PC-3 (cell line): Measurements from ENCODE around the gene DUS3L. TPM values are rescaled to one million over a fixed set of nuclear protein-coding genes. Genes with fewer than 3 reads are reported as not detected.

Source experiments
- ATAC-seq: fragments of 200-7000 bp; cut with Tn5 transposase; 2 replicates; pipeline ENCODE4 v1.9.1; 2020; ENCODE audit warnings: mild to moderate bottlenecking, moderate library complexity
- BruUV-seq: library from RNA; stranded (reverse); fragments of 400-500 nt; replicated peaks from 2 replicates; lab custom pipeline; 2021; lab: Mats Ljungman, UMichigan
- CTCF ChIA-PET: fragments of 300-600 bp; sonication (Branson Sonifier 250); formaldehyde crosslinking; loops from one replicate; lab custom pipeline; 2022; ENCODE audit warnings: antibody characterized with exemption; lab: Charles Lee
- POLR2A ChIA-PET: fragments of 300-600 bp; sonication (Branson Sonifier 250); formaldehyde crosslinking; loops from one replicate; lab custom pipeline; 2022; ENCODE audit warnings: antibody characterized with exemption; ENCODE audit not compliant: unreplicated experiment; lab: Charles Lee
- DNase-seq: peaks from one replicate; pipeline ENCODE4 v3.0.0-alpha.2; 2015
- H2AFZ ChIP-seq: fragments of 300-600 bp; sonication (generic); 2 replicates; pipeline ENCODE4 v1.6.0; 2016; ENCODE audit warnings: antibody characterized with exemption, low read length
- H3F3A ChIP-seq: fragments of 300-600 bp; sonication (generic); one replicate; pipeline ENCODE4 v1.6.0; 2017; ENCODE audit warnings: antibody characterized with exemption, low read length, control low read depth, mild to moderate bottlenecking; ENCODE audit not compliant: unreplicated experiment
- H3K27ac ChIP-seq: fragments of 300-600 bp; sonication (generic); 2 replicates; pipeline ENCODE4 v1.5.1; 2016; ENCODE audit warnings: mild to moderate bottlenecking, low read length
- H3K27me3 ChIP-seq: fragments of 300-600 bp; sonication (generic); 2 replicates; pipeline ENCODE4 v1.6.1; 2016; ENCODE audit warnings: low read length, mixed read lengths
- H3K36me3 ChIP-seq: fragments of 300-600 bp; sonication (generic); 2 replicates; pipeline ENCODE4 v1.6.1; 2016; ENCODE audit warnings: low read depth, mixed run types, low read length, mixed read lengths
- H3K4me1 ChIP-seq: fragments of 300-600 bp; sonication (generic); 2 replicates; pipeline ENCODE4 v1.5.1; 2016; ENCODE audit warnings: low read length; ENCODE audit not compliant: insufficient read depth
- H3K4me2 ChIP-seq: fragments of 300-600 bp; sonication (generic); 2 replicates; pipeline ENCODE4 v1.6.0; 2016; ENCODE audit warnings: low read length
- H3K4me3 ChIP-seq: fragments of 300-600 bp; sonication (generic); 2 replicates; pipeline ENCODE4 v1.5.1; 2016; ENCODE audit warnings: mild to moderate bottlenecking, low read length, mixed read lengths
- H3K79me2 ChIP-seq: fragments of 300-600 bp; sonication (generic); 2 replicates; pipeline ENCODE4 v1.6.1; 2017; ENCODE audit warnings: low read length, mixed read lengths
- H3K9ac ChIP-seq: fragments of 300-600 bp; sonication (generic); 2 replicates; pipeline ENCODE4 v1.6.0; 2016; ENCODE audit warnings: mild to moderate bottlenecking, low read length
- H3K9me2 ChIP-seq: fragments of 300-600 bp; sonication (generic); replicated peaks from 2 replicates; pipeline ENCODE4 v1.6.1; 2016; ENCODE audit warnings: mixed run types, low read length, mixed read lengths
- H3K9me3 ChIP-seq: fragments of 300-600 bp; sonication (generic); 2 replicates; pipeline ENCODE4 v1.6.1; 2016; ENCODE audit warnings: low read length, mixed read lengths
- H4K20me1 ChIP-seq: fragments of 300-600 bp; sonication (generic); 2 replicates; pipeline ENCODE4 v1.6.1; 2016; ENCODE audit warnings: low read length, mixed read lengths
- EZH2 ChIP-seq: fragments of 300-600 bp; sonication (generic); IDR thresholded peaks from one replicate; pipeline ENCODE4 v1.6.1; 2017; ENCODE audit warnings: antibody characterized with exemption, mild to moderate bottlenecking, low read length; ENCODE audit not compliant: unreplicated experiment
- EZH2phosphoT487 ChIP-seq: fragments of 300-600 bp; sonication (generic); IDR thresholded peaks from 2 replicates; pipeline ENCODE4 v1.6.1; 2018; ENCODE audit warnings: mild to moderate bottlenecking, antibody characterized with exemption, low read length, borderline replicate concordance
- intact Hi-C: fragments of 100-400 bp; cut with micrococcal nuclease; formaldehyde crosslinking; loops from 2 replicates; pipeline ENCODE4 v1.9.0; 2023
- total RNA-seq: library from RNA; depleted of rRNA; stranded (reverse); fragments of >200 nt; gene quantifications from 2 replicates; pipeline ENCODE4 v1.2.3, GENCODE V29; 2014
- TF ChIP-seq, protein P1 (sequence below): fragments of 300-600 bp; sonication (generic); conservative IDR thresholded peaks from 2 replicates; pipeline ENCODE4 v1.5.1; 2017; ENCODE audit warnings: antibody characterized with exemption, low read depth, mild to moderate bottlenecking, low read length

Gene DUS3L
- total RNA-seq, 1 experiment from 2014 or later = 118 TPM

DNA sequence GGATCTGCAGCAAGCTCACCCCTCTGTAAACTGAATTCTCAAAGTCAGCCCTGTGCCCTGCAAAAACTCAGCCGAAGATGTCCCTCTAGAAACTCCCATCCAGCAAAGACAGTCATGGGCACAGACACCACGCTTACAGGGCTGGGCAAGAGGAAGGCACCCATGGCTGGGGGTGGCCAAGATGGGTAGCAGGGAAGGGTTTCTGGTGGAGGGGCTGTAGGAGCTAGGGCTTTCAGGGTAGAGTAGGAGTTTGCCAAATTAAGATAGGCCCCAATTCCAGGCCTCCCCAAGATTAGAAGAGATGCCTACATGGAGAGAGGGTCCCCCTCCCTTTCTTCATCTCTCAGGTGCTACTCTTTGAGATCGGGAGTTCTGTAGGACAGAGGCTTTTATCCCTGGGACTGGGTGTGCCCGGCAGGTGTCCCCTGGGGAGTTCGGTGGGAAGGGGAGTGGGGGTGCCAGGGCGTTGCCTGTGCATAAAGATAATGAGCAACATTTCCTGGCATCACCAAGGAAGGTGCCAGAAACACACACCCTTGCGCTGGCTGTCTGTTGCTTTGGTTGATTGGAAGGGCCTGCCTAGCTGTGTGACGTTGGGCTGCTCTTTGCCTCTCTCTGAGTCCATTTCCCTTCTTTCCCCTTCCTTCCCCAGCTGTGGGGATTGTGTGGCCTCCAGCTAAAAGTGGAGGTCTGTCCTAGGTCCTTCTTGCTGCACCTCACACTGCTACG is 23.3 kb upstream of the DUS3L start:
- no peaks in the 10 kb centered on the region for H3K79me2 ChIP-seq
- no peaks in the 10 kb centered on the region for H3K27me3 ChIP-seq
- TF ChIP-seq EZH2phosphoT487 (no peak), EZH2 (no peak)
- TF ChIP-seq, protein P1, sequence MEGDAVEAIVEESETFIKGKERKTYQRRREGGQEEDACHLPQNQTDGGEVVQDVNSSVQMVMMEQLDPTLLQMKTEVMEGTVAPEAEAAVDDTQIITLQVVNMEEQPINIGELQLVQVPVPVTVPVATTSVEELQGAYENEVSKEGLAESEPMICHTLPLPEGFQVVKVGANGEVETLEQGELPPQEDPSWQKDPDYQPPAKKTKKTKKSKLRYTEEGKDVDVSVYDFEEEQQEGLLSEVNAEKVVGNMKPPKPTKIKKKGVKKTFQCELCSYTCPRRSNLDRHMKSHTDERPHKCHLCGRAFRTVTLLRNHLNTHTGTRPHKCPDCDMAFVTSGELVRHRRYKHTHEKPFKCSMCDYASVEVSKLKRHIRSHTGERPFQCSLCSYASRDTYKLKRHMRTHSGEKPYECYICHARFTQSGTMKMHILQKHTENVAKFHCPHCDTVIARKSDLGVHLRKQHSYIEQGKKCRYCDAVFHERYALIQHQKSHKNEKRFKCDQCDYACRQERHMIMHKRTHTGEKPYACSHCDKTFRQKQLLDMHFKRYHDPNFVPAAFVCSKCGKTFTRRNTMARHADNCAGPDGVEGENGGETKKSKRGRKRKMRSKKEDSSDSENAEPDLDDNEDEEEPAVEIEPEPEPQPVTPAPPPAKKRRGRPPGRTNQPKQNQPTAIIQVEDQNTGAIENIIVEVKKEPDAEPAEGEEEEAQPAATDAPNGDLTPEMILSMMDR = no peak
- ChIA-PET POLR2A (no interaction called here), CTCF (no interaction called here)
- H2AFZ ChIP-seq = no peak overlapping the region
- H3K9me3 ChIP-seq = no peaks in the 10 kb centered on the region
- H3K9me2 ChIP-seq = no peaks in the 10 kb centered on the region
- no peak overlapping the region for H3K4me3 ChIP-seq
- BruUV-seq = no TSS peak
- ATAC-seq = no peak
- no peak overlapping the region for H3K9ac ChIP-seq
- H3F3A ChIP-seq = no peaks in the 10 kb centered on the region
- no peak overlapping the region for H3K27ac ChIP-seq
- no peaks in the 10 kb centered on the region for H4K20me1 ChIP-seq
- H3K36me3 ChIP-seq = no peaks in the 10 kb centered on the region
- no peaks in the 10 kb centered on the region for H3K4me1 ChIP-seq
- no peak overlapping the region for H3K4me2 ChIP-seq
- no peak for DNase-seq
- intact Hi-C loops = no loop called here

- Histone ChIP-seq H2AFZ (no peak overlapping the region), H3K4me1 (no peaks in the 10 kb centered on the region), H3K36me3 (no peaks in the 10 kb centered on the region), H3K27ac (no peak overlapping the region), H3K27me3 (no peaks in the 10 kb centered on the region), H3K4me3 (no peak overlapping the region), H3K79me2 (no peaks in the 10 kb centered on the region), H3K9me2 (no peaks in the 10 kb centered on the region), H3K9me3 (no peaks in the 10 kb centered on the region), H3K9ac (no peak overlapping the region), H3F3A (no peaks in the 10 kb centered on the region), H3K4me2 (no peak overlapping the region), H4K20me1 (no peaks in the 10 kb centered on the region)
- intact Hi-C loops = no loop called here
- ChIA-PET CTCF (no interaction called here), POLR2A (no interaction called here)
- no TSS peak for BruUV-seq
- ATAC-seq = no peak
- TF ChIP-seq EZH2phosphoT487 = no peak
- TF ChIP-seq, protein P1 = no peak
- no peak for TF ChIP-seq EZH2
- no peak for DNase-seq
Measured at GRCh38 chr19:5811117-5811516, 20.2 kb upstream of the DUS3L start.

- no TSS peak for BruUV-seq
- no peak overlapping the region for H3K4me3 ChIP-seq
- no peaks in the 10 kb centered on the region for H3K27me3 ChIP-seq
- no peaks in the 10 kb centered on the region for H4K20me1 ChIP-seq
- H3F3A ChIP-seq = no peaks in the 10 kb centered on the region
- H3K9me2 ChIP-seq = no peaks in the 10 kb centered on the region
- H3K36me3 ChIP-seq = no peaks in the 10 kb centered on the region
- no peaks in the 10 kb centered on the region for H3K79me2 ChIP-seq
- H3K4me1 ChIP-seq = peaks cover 2% of the 10 kb centered on the region; the same call in 1 of the 2 replicates
- ATAC-seq (no peak), DNase-seq (no peak)
- no peak overlapping the region for H2AFZ ChIP-seq
- TF ChIP-seq EZH2 = no peak
- TF ChIP-seq, protein P1 = no peak
- TF ChIP-seq EZH2phosphoT487 = no peak
- ChIA-PET POLR2A (no interaction called here), CTCF (no interaction called here)
- no peak overlapping the region for H3K4me2 ChIP-seq
- H3K9me3 ChIP-seq = no peaks in the 10 kb centered on the region
- intact Hi-C loops = no loop called here
- no peak overlapping the region for H3K27ac ChIP-seq
- no peak overlapping the region for H3K9ac ChIP-seq
Measured at GRCh38 chr19:5809469-5809868, 18.5 kb upstream of the DUS3L start.
